IPS-NIHi11 (cell line): ENCODE results near the gene COA1.
"Not testable (repeated sequence)": the region's sequence is repeated elsewhere in the genome, so short reads cannot be mapped to it uniquely, and the experiment has no call there.

Source experiments
- DNase-seq: peaks from one replicate; pipeline ENCODE4 v3.0.0; 2012; ENCODE audit warnings: mixed read lengths, low spot score

COA1 gene

DNA sequence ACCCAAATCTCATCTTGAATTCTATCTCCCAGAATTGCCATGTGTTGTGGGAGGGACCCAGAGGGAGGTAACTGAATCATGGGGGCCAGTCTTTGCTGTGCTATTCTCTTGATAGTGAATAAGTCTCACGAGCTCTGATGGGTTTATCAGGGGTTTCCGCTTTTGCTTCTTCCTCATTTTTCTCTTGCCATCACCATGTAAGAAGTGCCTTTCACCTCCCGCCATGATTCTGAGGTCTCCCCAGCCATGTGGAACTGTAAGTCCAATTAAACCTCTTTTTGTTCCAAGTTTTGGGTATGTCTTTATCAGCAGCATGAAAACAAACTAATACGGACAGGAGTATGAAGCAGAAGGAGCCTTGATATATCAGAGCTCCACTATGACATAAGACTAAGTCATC is 41.5 kb downstream of the COA1 start:
- not testable (repeated sequence) for DNase-seq

DNA sequence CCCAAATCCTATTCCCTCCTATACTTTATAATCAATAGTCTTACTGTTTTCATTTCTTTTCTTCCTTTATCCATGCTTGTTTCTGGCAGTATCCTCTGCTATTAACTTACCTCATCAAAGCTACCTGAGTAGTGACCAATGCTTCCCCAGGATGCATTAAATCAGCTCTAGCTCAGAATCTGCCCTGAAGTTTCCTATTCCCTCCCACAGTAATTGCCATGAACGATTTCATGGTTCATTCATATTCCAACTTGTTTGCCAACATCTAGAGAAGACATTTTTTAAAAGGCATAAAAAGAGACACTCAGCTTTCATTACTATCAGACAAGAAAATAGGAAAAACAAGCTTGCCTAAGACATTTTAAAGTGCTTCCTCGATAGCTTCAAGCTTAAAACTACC is 42.3 kb downstream of the COA1 start:
- no peak for DNase-seq

- no peak for DNase-seq
These were observed 48.6 kb downstream of the COA1 start for GRCh38 chr7:43680736-43681135.

- no peak for DNase-seq
These were observed 49.9 kb downstream of the COA1 start for GRCh38 chr7:43679210-43680068.

DNA sequence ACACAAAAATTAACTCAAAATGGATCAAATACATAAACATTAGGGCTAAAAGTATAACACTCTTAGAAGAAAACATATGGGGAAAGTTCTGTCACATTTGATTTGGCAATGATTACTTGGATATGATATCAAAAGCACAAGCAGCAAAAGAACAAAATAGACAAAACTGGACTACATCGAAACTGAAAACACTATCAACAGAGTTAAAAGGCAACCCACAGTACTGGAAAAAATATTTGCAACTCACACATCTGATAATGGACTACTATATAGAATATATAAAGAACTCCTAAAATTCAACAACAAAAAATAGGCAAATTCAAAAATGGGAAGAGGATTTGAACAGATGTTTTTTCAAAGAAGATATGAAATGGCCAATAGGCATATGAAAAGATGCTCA is 51.0 kb downstream of the COA1 start:
- no peak for DNase-seq

DNA sequence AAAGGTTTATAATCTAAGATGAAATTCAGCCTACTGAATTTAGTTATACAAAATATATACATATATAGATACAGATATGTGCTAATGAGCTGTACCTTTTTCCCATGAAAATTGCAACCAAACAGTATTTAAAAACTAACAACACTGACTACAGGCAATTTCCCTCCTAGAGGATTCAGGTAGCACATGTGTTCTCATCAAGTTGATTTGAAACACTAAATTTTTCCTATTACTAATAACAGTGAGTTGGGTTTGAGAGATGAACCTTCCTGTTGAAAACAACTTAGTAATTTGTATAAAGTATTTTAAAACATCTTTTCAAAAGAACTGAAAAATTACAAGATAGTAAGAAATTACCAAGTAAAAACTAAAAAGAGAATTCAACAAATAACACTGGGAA is 51.5 kb downstream of the COA1 start:
- DNase-seq, result no peak

GRCh38 chr7:43674559-43675436 is 54.5 kb downstream of the COA1 start:
- DNase-seq, result no peak

- DNase-seq, result not testable (repeated sequence)
These were observed 55.9 kb downstream of the COA1 start for GRCh38 chr7:43673243-43673976.

DNA sequence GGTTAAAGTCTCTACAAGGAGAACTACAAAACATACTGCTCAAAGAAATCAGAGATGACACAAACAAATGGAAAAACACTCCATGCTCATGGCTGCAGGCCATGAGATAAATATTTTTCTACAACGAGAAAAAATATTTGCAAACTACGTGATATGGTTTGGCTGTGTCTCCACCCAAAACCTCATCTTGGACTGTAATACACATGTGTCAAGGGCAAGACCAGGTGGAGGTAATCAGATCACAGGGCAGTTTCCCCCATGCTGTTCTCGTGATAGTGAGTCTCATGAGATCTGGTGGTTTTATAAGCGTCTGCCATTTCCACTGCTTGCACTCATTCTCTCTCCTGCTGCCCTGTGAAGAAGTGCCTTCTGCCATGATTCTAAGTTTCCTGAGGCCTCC is 57.8 kb downstream of the COA1 start:
- no peak for DNase-seq

GRCh38 chr7:43669286-43670081 is 59.8 kb downstream of the COA1 start:
- DNase-seq, result no peak

GRCh38 chr7:43668035-43668434 is 61.3 kb downstream of the COA1 start:
- DNase-seq, result no peak

DNA sequence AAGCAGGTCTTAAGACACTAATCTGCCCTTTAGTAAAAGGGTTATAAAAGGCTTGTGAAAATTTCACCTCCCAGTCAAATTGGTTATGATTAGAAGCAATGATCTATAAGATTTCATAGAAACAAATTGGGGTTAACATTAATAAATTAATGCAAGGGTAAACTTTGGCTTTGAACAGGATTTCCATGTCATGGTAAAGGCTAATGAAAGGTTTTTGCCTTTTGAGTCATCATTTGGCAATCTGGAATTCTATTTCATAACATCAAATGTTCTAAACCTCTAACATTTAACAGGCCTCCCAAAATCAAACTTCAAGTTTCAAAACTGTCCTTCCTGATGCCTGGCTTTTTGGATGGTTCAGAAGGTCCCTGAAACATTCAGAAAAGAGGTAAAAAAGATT is 62.4 kb downstream of the COA1 start:
- DNase-seq, result no peak

GRCh38 chr7:43664681-43665080 is 64.6 kb downstream of the COA1 start:
- no peak for DNase-seq

GRCh38 chr7:43660141-43660540 is 69.2 kb downstream of the COA1 start:
- DNase-seq, result no peak

DNA sequence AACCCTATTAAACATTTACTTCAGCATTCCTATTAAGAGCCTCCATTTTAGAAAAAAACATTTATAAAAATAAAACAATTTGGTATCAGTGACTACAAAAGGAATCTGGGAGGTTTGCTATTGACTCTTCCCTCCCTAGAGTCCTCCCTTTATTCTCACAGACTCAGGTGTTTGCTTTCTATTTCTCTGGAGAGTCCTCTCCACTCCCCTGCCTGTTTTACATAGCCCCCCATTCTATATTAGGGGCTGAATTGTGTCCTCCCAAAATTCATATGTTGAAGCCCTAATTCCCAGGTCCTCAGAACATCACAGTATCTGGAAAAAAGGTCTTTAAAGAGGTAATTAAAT is 69.8 kb downstream of the COA1 start:
- no peak for DNase-seq

DNA sequence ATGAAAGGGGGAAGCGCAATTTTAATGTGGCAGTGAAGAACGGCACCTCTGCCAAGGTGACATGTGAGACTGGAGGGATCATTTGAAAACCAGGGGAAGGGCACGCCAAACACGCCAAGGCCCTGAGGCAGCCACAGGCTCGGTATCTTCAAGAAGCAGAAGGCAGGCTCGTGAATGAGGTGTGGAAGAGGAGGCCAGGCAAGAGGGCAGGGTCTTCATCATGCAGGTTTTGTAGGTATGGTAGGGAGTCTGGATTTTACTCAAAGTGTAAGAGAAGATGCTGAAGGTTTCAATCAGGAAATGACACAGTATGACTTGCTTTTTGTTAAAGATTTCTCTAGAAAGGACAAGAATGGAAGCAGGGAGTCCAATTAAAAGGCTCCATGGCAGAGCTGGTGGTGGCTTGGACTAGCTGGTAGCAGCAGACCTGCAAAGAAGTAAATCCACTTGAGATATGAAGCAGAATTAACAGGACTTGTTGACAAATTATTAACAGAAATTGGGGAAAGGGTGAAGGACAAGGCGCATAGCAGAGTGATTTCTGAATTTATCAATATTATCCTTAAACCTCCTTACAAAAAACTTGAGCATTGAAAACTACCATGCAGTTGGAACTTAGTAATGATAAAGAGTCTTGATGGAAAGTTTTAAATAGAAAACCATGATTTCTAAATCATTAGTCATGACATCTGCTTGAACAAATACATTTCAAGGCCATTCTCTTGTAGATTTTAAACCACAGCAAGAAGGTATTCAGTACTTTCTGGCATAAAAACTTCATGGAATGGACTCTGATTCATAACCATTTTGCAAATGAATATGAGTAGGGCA is 70.4 kb downstream of the COA1 start:
- no peak for DNase-seq

DNA sequence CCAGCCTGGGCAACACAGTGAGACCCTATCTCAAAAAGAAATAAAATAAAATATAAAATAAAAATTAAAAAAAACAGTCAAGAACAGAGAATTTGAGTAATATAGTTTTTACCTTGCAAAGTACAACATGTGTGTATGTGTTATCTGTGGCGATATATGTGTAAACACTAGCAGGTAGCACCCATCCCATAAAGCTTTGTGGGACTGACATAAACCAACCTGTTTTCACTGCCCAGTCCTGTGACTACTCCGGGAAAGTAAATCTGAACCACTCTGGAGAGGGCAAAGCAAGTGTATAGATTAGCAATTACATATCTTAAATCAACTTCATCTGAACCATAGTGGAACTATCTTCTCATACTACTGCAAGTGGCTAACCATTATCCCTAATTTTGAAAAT is 72.3 kb downstream of the COA1 start:
- no peak for DNase-seq

DNA sequence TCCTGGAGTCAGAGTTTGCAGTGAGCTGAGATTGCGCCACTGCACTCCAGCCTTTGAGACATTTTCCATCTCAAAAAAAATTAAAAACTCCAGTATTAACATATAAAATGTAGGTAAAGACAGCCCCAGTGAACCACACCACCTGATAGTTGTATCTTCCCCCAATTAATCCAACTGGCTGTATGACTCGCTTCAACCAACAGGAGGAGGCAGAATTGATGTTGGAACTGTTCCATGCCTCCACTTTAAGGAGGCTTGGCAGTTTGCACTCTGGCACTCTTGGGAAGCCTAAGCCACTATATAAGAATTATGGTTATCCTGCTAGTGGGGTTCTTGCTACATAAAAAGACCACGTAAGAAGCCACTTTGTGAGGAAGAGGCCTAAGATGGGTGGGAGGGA is 73.7 kb downstream of the COA1 start:
- DNase-seq, result no peak

GRCh38 chr7:43653891-43654504 is 75.3 kb downstream of the COA1 start:
- no peak for DNase-seq

- no peak for DNase-seq
These were observed 75.9 kb downstream of the COA1 start for GRCh38 chr7:43653466-43653865.
